Stimulated activated naive CD8-positive, alpha-beta T cell treated with anti-CD3 and anti-CD28 coated beads, Interleukin-15, Interleukin-2, amounts not matched to agents 100 U/mL and 50 U/mL, for 24 hours (primary cell): ENCODE results near the gene LNX1.
"Not testable (repeated sequence)": the region's sequence is repeated elsewhere in the genome, so short reads cannot be mapped to it uniquely, and the experiment has no call there.

ENCODE experiments used
- ATAC-seq: fragments of 150-1000 bp; cut with Tn5 transposase; one replicate; pipeline ENCODE4 v1.10.0; 2021
- DNase-seq: peaks from one replicate; pipeline ENCODE4 v3.0.0; 2021

The LNX1 gene

DNA sequence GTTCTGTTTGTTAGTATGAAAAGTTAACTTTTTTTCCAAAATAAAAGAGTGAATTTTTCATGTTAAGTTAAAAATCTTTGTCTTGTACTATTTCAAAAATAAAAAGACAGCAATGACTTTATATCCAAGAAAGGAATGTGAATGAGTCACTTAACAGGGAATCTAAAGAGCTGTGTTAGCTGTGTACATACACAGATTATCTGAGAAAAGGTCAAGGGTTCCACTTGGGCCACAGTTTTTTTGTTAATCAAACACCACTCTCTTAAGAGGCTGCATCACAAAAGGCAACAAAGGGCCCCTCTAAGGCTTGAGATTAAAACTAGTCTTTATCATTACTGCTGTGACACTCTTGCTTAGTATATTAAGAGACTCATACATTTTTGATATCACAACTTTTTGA is 131.7 kb downstream of the LNX1 start:
- no peak for DNase-seq
- ATAC-seq = no peak

GRCh38 chr4:53456178-53456577 is 135.1 kb downstream of the LNX1 start:
- DNase-seq (no peak), ATAC-seq (no peak)

DNA sequence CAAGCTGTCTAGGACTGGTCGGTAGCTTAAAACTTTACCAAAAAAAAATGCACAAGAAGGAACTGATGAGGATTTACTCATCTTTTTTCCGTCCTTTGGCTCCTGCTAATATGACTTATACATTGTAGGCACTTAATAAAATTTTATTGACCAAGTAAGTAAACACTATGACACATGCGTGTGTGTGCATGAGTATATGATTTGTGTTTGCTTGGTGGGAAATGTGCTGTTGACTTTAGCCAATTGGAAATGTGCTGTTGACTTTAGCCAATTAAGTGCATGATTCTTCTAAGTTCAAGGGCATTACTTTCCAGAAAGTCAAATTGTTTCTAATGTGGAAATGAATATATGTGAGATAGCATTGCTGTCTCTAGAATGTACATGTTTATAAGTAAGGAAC is 135.5 kb downstream of the LNX1 start:
- no peak for ATAC-seq

DNA sequence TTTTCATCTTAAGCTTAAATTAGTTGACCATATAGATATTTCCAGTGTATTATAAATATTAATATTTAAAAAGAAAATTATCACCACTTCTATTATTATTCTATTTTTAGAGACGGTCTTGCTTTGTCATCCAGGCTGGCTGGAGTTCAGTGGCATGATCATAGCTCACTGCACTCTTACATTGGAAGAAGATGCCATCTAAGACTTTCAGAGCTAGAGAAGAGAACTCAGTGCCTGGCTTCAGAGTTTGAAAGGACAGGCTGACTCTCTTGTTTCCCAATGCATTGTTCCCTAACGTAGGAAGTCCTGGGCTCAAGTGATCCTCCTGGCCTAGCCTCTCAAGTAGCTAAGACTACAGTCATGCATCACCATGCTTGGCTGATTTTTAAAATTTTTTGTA is 137.9 kb downstream of the LNX1 start:
- DNase-seq (no peak), ATAC-seq (no peak)

More for the DNA sequence above, 135.5 kb downstream of the LNX1 start:
- DNase-seq = no peak

DNA sequence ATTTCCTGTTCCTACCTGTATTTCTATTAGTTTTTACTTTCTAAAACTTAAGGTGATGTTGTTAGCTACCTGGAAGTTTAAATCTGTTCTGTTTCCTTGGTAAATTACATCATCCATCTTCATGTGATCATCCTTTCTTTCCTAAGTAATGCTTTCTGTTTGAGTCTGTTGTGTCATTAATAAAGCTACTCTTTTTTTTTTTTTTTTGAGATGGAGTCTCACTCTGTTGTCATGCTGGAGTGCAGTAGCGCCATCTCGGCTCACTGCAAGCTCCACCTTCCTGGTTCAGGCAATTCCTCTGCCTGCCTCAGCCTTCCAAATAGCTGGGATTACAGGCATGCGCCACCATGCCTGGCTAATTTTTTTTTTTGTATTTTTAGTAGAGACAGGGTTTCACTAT is 140.5 kb downstream of the LNX1 start:
- no peak for DNase-seq
- no peak for ATAC-seq

GRCh38 chr4:53444954-53445353 is 146.3 kb downstream of the LNX1 start:
- ATAC-seq (no peak), DNase-seq (no peak)

DNA sequence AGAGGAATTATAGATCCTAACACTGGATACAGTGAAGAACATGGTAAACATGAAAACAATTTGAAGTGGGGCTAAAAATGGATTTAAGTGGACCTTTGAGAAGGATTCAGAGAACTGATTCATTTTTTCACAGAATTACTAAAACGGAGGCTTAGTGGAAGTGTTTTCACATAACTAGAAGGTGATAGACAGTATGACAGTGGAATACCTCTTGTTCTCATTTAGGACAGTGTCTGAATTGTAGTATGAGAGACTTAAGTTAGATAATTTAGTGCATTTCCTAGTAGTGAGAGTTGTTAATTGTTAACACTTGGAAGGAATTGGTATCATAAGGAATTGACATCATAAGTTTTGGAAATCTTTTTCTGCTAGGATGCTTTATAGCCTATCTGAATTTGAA is 149.7 kb downstream of the LNX1 start:
- DNase-seq (no peak), ATAC-seq (no peak)

- ATAC-seq = no peak
These were observed 155.0 kb downstream of the LNX1 start for GRCh38 chr4:53436251-53436650.

DNA sequence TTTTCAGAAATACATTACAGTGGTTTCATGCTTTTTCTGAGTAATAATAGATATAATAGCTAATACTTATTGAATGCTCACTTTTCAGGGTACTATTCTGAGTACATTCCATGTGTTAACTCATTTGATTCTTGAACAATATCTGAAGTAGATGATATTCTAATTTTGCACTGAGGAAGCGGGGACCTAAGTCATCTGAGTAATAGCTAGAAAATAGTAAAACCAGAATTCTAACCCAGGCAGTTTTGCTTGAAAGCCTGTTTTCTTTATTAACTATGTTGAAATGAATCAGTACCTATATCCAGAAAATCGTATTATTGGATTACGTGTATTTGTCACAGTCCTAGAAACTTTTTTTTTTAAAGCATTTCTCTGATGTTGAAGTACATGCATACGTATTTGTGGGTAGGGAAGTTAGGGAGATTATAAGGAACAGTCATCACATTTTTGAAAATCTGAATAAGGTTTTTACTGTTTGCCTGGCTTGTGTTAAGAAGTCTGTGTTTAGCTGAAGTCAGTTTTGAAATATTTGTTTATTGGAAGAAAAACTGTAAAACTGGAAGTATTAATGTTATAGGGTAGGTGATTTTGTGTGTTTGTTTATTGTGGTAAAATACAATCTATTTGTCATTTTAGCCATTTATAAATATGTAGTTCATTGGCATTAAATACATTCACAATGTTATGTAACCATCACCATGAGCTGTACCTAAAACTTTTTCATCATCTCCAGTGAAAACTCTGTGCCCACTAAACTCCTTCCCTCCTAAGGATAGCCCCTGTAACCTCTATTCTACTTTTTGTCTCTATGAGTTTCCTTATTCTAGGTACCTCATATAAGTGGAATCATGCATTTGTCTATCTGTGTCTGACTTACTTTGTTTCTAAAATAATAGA is 158.5 kb downstream of the LNX1 start:
- no peak for DNase-seq
- peak; percentile 40 for ATAC-seq

More at GRCh38 chr4:53436251-53436650, 155.0 kb downstream of the LNX1 start:
- no peak for DNase-seq

DNA sequence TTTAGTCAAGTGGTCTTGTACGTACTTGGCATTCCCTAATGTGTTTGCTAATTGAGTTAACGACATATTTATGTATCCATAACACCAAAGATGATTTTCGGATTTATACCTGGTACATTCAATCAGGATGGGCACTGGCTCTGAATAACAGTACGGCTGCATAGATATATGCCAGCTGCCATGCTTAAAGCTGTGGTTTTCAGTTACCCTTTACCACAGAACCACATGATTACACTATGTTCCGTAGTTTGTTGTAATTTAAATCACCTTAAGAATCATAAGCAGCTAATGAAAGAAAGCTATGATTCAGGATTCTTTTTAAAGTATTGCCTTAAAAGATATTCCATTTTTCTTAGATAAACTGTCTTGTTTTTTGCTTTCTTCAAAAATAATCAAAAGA is 160.2 kb downstream of the LNX1 start:
- no peak for DNase-seq

GRCh38 chr4:53427366-53427765 is 163.9 kb downstream of the LNX1 start:
- DNase-seq = no peak
- ATAC-seq = no peak

More for the DNA sequence above, 160.2 kb downstream of the LNX1 start:
- peak; percentile 76 for ATAC-seq

DNA sequence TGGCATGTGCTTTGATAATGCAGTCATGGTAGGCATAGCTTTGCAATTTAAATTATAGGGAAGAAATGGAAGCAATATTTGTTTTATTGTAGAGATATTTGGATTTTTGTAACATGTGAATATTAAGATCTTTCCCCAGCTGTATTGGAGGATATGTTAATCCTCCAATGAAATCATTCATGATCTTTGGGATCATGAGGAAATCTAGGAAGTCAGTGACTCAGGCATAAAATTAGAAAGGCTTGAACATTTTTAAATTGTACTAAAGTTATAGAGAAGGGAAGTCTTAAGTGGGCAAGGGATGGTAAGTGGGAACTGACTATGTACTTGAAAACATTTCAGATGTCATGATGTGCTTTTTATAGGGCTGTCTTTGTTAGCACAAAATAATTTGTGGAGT is 167.0 kb downstream of the LNX1 start:
- no peak for ATAC-seq
- DNase-seq = no peak

- DNase-seq (no peak), ATAC-seq (no peak)
These were observed 168.9 kb downstream of the LNX1 start for GRCh38 chr4:53422367-53422766.

DNA sequence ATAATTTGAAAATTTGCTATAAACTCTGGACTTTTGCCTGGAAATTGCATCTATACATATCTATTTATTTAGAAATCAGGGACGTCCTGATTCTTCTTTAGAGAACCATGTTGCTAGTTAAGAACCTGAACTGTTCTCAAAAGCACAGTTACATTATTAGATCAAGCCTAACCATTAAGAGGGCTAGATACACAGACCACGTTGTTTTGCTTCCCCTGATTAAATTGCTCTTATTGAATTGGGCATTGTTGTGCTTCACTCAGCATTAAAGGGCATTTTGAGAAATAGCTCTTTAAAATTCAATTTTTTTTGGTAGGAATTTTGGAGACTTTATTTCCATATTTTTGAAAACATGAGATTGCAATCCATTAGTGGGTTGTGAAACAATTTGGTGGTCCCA is 169.5 kb downstream of the LNX1 start:
- ATAC-seq (no peak), DNase-seq (no peak)

GRCh38 chr4:53419208-53419607 is 172.1 kb downstream of the LNX1 start:
- DNase-seq (no peak), ATAC-seq (no peak)

DNA sequence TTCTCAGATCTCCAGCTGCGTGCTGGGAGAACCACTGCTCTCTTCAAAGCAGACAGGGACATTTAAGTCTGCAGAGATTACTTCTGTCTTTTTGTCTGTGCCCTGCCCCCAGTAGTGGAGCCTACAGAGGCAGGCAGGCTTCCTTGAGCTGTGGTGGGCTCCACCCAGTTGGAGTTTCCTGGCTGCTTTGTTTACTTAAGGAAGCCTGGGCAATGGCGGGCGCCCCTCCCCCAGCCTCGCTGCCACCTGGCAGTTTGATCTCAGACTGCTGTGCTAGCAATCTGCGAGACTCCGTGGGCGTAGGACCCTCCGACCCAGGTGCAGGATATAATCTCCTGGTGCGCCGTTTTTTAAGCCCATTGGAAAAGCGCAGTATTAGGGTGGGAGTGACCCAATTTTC is 181.8 kb downstream of the LNX1 start:
- not testable (repeated sequence) for ATAC-seq, DNase-seq
